K562 treated with DMSO at 1 percent for 4 hours (cell line): ENCODE results near the gene HES4. TPM values are rescaled to one million over a fixed set of nuclear protein-coding genes. Genes with fewer than 3 reads are reported as not detected.

Experiments used
- total RNA-seq: library from RNA; unstranded; fragments of 300-600 nt; gene quantifications from 2 replicates; pipeline ENCODE4 v1.2.3, GENCODE V29; 2022; ENCODE audit not compliant: insufficient read depth

HES4 gene, protein sequence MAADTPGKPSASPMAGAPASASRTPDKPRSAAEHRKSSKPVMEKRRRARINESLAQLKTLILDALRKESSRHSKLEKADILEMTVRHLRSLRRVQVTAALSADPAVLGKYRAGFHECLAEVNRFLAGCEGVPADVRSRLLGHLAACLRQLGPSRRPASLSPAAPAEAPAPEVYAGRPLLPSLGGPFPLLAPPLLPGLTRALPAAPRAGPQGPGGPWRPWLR
- 15.8 and 21.8 TPM in 2 replicates for total RNA-seq

DNA sequence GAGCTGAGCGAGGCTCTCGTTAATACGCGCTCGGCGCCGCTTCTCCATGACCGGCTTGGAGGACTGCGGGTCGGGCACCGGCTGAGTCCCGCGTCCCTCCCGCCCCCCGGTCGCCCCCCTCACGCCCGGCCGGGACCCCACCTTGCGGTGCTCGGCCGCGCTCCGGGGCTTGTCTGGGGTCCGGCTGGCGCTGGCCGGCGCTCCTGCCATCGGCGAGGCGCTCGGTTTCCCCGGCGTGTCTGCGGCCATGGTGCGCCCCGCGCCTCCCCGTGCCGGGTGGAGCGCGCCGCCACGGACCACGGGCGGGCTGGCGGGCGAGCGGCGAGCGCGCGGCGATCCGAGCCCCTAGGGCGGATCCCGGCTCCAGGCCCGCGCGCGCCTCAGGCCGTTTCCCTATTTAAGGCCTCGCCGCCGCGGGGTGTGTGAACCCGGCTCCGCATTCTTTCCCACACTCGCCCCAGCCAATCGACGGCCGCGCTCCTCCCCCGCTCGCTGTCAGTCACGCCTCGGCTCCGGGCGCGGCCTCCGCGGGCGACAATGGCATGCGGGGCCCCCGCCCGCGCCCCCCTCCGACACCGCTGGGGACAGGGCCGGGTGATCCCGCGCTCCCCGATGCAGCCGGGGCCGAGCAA lies at the start of gene HES4:
TSS of gene HES4 (minus strand) at position 373 of the 632 bp plus-strand sequence. CDS start at position 249, 124 bp downstream.

DNA sequence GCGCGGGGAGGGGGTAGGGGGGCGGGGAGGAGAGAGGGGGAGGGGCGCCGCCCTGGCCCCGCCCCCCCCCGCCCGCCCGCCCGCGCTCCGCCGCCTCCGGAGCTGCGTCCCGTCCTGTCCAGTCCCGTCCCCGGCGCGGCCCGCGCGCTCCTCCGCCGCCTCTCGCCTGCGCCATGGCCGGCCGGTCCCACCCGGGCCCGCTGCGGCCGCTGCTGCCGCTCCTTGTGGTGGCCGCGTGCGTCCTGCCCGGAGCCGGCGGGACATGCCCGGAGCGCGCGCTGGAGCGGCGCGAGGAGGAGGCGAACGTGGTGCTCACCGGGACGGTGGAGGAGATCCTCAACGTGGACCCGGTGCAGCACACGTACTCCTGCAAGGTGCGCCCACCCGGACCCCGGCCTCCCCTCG lies 20.1 kb upstream of the HES4 start, which contains the start of gene AGRN:
TSS of gene AGRN (plus strand) at position 121 of the 405 bp plus-strand sequence. CDS start at position 174, 53 bp downstream.

GRCh38 chr1:1013105-1013921 lies 13.4 kb upstream of the HES4 start, which contains the start of gene ISG15:
ISG15 (plus strand) TSS chr1:1013497; CDS start chr1:1013574, 77 bp downstream.

GRCh38 chr1:981955-982558 lies 17.8 kb downstream of the HES4 start, which contains the start of gene PERM1:
PERM1 (minus strand) TSS chr1:982093; CDS start chr1:981029, 1,064 bp downstream.

GRCh38 chr1:966135-966703 lies 33.7 kb downstream of the HES4 start, which contains the start of gene PLEKHN1:
PLEKHN1 (plus strand) TSS chr1:966482; CDS start chr1:966532, 50 bp downstream.

DNA sequence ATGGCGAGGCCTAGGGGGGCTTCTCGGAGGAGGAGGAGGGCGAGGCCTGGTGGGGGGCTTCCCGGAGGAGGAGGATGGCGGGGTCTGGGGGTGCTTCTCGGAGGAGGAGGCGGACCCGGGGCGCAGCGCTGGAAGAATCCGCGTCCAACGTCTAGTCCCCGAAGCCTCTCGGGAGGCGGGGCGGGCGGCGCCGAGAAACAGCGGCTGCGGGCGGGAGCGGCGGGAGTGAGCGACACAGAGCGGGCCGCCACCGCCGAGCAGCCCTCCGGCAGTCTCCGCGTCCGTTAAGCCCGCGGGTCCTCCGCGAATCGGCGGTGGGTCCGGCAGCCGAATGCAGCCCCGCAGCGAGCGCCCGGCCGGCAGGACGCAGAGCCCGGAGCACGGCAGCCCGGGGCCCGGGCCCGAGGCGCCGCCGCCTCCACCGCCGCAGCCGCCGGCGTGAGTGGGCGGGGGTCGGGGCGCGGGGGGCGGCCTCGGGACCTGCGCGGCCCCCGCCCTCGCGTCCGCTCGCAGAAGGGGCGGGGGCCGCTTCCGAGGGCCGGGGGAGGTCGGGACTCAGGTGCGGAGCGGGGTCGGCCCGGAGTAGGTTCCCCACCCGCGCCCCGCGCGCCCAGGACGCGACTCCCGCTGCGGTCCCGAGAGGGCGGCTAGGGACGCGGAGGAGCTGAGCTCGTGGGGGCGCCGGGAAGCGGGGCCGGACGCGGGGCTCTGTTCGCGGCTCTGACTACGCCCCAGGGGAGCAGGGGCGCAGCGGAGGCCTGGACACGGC lies 39.4 kb downstream of the HES4 start, which contains the start of gene KLHL17:
TSS of gene KLHL17 (plus strand) at position 222 of the 769 bp plus-strand sequence. CDS start at position 332, 110 bp downstream.

DNA sequence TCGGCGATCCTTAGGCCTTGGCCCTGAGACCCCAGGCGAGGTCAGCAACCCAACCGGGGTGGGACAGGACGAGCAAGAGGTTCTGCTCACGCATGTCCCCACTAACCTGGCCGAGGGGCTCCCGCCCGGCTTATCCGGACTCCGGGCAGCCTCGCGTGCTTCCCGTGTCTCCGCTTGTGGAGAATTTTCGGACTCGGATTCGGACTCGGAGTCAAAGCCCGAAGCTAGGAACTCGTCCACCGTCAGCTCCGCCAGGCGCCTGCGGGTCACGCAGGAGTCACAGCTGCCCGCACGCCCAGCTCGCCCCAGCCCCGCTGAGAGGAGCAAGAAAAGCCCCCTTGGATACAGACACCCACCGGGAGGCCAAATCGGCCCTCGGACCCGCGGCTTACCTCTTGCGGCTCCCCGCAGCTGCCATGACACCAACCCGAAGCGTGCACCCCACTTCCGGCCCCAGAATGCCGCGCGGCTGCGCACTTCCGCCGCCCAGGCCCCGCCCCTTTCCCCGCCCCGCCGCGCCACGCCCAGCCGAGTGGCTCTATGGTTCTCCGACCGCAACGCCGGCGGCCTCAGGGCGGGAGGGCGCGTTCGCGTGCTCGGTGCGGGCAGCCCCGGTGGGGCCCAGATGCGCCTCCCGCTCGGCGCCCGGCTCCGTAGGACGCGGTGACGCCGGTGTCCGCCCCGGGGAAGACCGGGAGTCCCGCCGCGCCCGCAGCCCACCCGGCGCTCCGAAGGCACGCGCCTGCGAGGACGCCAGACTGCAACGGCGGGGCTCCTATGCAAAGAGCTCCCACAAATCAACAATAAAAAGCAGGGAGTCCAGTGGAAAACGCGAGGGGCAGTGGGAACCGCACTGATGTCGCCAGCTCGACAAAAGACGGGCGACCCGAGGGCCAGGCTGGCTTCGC lies 40.8 kb downstream of the HES4 start, which contains the start of gene NOC2L:
TSS of gene NOC2L (minus strand) at position 434 of the 908 bp plus-strand sequence. CDS start at position 418, 16 bp downstream.

Other genes with a start within 250 kb of the HES4 start
- 10.7 and 16.8 TPM in 2 replicates for gene SAMD11, start 76.2 kb downstream of the HES4 start, total RNA-seq
- gene NOC2L, start 40.8 kb downstream of the HES4 start, total RNA-seq = 133 and 149 TPM in 2 replicates
- gene KLHL17, start 39.5 kb downstream of the HES4 start, total RNA-seq = 16.6 and 20.2 TPM in 2 replicates
- gene PLEKHN1, start 33.6 kb downstream of the HES4 start, total RNA-seq = not detected in 2 replicates
- not detected in 2 replicates for gene PERM1, start 18.0 kb downstream of the HES4 start, total RNA-seq
- gene ISG15, start 13.4 kb upstream of the HES4 start, total RNA-seq = 95.4 and 108 TPM in 2 replicates
- 46.6 and 56.8 TPM in 2 replicates for gene AGRN, start 20.0 kb upstream of the HES4 start, total RNA-seq
- gene RNF223, start 74.2 kb upstream of the HES4 start, total RNA-seq = not detected in 2 replicates
- gene C1orf159, start 116.0 kb upstream of the HES4 start, total RNA-seq = 24.6 and 27.6 TPM in 2 replicates
- gene TTLL10, start 173.8 kb upstream of the HES4 start, total RNA-seq = not detected in 2 replicates
- not detected in 2 replicates for gene TNFRSF18, start 206.5 kb upstream of the HES4 start, total RNA-seq
- gene TNFRSF4, start 214.1 kb upstream of the HES4 start, total RNA-seq = 1.0 TPM in 1 of 2 replicates, not detected in the other
- gene SDF4, start 231.9 kb upstream of the HES4 start, total RNA-seq = 270 TPM in 2 replicates
- gene B3GALT6, start 232.1 kb upstream of the HES4 start, total RNA-seq = 6.8 and 11.5 TPM in 2 replicates
- gene C1QTNF12, start 246.6 kb upstream of the HES4 start, total RNA-seq = 1.9 TPM in 1 of 2 replicates, not detected in the other